Middle frontal gyrus (tissue), 1 donor: Measurements from ENCODE around the gene CA5A.
A peak's percentile ranks its signal among the peaks of the same experiment; 100 is the strongest.
"Not testable (repeated sequence)": the region's sequence is repeated elsewhere in the genome, so short reads cannot be mapped to it uniquely, and the experiment has no call there.

Experiments
- DNase-seq: peaks from one replicate; pipeline ENCODE4 v3.0.0-alpha.2; 2015; ENCODE audit warnings: low spot score; ENCODE audit errors: extremely low spot score

Gene CA5A

GRCh38 chr16:87869061-87869878 lies 67.1 kb downstream of the CA5A start, which contains the start of gene SLC7A5:
SLC7A5 (minus strand) TSS chr16:87869507; CDS start chr16:87869422, 85 bp downstream.
- not testable (repeated sequence) for DNase-seq

- DNase-seq: not testable (repeated sequence)
Measured at GRCh38 chr16:87868254-87869029, 67.9 kb downstream of the CA5A start.

GRCh38 chr16:87865902-87866555 lies 70.3 kb downstream of the CA5A start:
- not testable (repeated sequence) for DNase-seq

- no peak for DNase-seq
Measured at GRCh38 chr16:87864331-87864989, 71.9 kb downstream of the CA5A start.

- not testable (repeated sequence) for DNase-seq
Measured at GRCh38 chr16:87863327-87863635, 73.0 kb downstream of the CA5A start.

GRCh38 chr16:87862597-87863326 lies 73.6 kb downstream of the CA5A start:
- DNase-seq: not testable (repeated sequence)

- not testable (repeated sequence) for DNase-seq
Measured at GRCh38 chr16:87861300-87862099, 74.8 kb downstream of the CA5A start.

GRCh38 chr16:87860553-87861299 lies 75.6 kb downstream of the CA5A start:
- no peak for DNase-seq

GRCh38 chr16:87858151-87858993 lies 78.0 kb downstream of the CA5A start:
- not testable (repeated sequence) for DNase-seq

GRCh38 chr16:87856791-87857228 lies 79.5 kb downstream of the CA5A start:
- no peak for DNase-seq

- no peak for DNase-seq
Measured at GRCh38 chr16:87855852-87856715, 80.2 kb downstream of the CA5A start.

GRCh38 chr16:87854907-87855683 lies 81.2 kb downstream of the CA5A start:
- DNase-seq: no peak

GRCh38 chr16:87854053-87854906 lies 82.0 kb downstream of the CA5A start:
- DNase-seq: no peak

GRCh38 chr16:87853411-87854052 lies 82.8 kb downstream of the CA5A start:
- DNase-seq: peak; percentile 80

GRCh38 chr16:87851601-87852000 lies 84.7 kb downstream of the CA5A start:
- no peak for DNase-seq
